Activated CD8-positive, alpha-beta T cell treated with anti-CD3 and anti-CD28 coated beads for 36 hours (primary cell): Measurements from ENCODE around the gene TNS3. TPM values are rescaled to one million over a fixed set of nuclear protein-coding genes. Genes with fewer than 3 reads are reported as not detected.

Experiments used
- ATAC-seq: fragments of 200-7000 bp; cut with Tn5 transposase; one replicate; pipeline ENCODE4 v1.10.0; 2021; ENCODE audit warnings: mild to moderate bottlenecking, moderate library complexity
- CTCF ChIA-PET: fragments of 350-600 bp; sonication (Branson Sonifier 250); formaldehyde crosslinking; loops from one replicate; lab custom pipeline; 2021; ENCODE audit warnings: antibody characterized with exemption; lab: Charles Lee
- POLR2A ChIA-PET: fragments of 350-600 bp; sonication (Branson Sonifier 250); formaldehyde crosslinking; loops from one replicate; lab custom pipeline; 2021; ENCODE audit warnings: antibody characterized with exemption; lab: Charles Lee
- DNase-seq: peaks from one replicate; pipeline ENCODE4 v3.0.0-alpha.2; 2020
- H3K27ac Mint-ChIP-seq: one replicate; pipeline ENCODE4 v1.8.0; 2021; ENCODE audit warnings: mild to moderate bottlenecking, mixed read lengths
- H3K27me3 Mint-ChIP-seq: one replicate; pipeline ENCODE4 v1.8.0; 2021; ENCODE audit warnings: mixed read lengths
- H3K36me3 Mint-ChIP-seq: one replicate; pipeline ENCODE4 v1.8.0; 2021; ENCODE audit warnings: low read depth, mixed read lengths
- H3K4me1 Mint-ChIP-seq: one replicate; pipeline ENCODE4 v1.8.0; 2021; ENCODE audit warnings: low read depth, mixed read lengths
- H3K4me3 Mint-ChIP-seq: one replicate; pipeline ENCODE4 v1.8.0; 2021; ENCODE audit warnings: mild to moderate bottlenecking, moderate library complexity, mixed read lengths
- H3K9me3 Mint-ChIP-seq: one replicate; pipeline ENCODE4 v1.8.0; 2021; ENCODE audit warnings: mixed read lengths
- CTCF ChIP-seq: fragments of 200-600 bp; IDR thresholded peaks from one replicate; pipeline ENCODE4 v1.8.0; 2022; ENCODE audit warnings: antibody characterized with exemption, mild to moderate bottlenecking
- intact Hi-C: fragments of 100-400 bp; cut with micrococcal nuclease; formaldehyde crosslinking; loops from one replicate; pipeline ENCODE4 v1.10.0; 2022
- total RNA-seq, 2 experiments: library from RNA; stranded (reverse); gene quantifications; one replicate each; pipeline ENCODE4 v1.2.3, GENCODE V29; 2021

Gene TNS3
- total RNA-seq, 2 experiments from 2014 or later: 0.04 to 0.16 TPM

GRCh38 chr7:47371733-47372368 lies 210.1 kb downstream of the TNS3 start:
- ChIA-PET POLR2A (no interaction called here), CTCF (no interaction called here)
- no peaks in the 10 kb centered on the region for H3K36me3 Mint-ChIP-seq
- no peaks in the 10 kb centered on the region for H3K4me1 Mint-ChIP-seq
- no peak for DNase-seq
- no peak overlapping the region for H3K27ac Mint-ChIP-seq
- H3K9me3 Mint-ChIP-seq: no peaks in the 10 kb centered on the region
- no peak for TF ChIP-seq CTCF
- intact Hi-C loops: no loop called here
- no peak overlapping the region for H3K4me3 Mint-ChIP-seq
- peaks cover 5% of the 10 kb centered on the region for H3K27me3 Mint-ChIP-seq
- no peak for ATAC-seq

- Mint-ChIP-seq H3K36me3 (no peaks in the 10 kb centered on the region), H3K9me3 (no peaks in the 10 kb centered on the region), H3K27ac (no peak overlapping the region), H3K4me3 (no peak overlapping the region), H3K27me3 (peaks cover 5% of the 10 kb centered on the region), H3K4me1 (no peaks in the 10 kb centered on the region)
- intact Hi-C loops: no loop called here
- DNase-seq: no peak
- ChIA-PET CTCF (no interaction called here), POLR2A (no interaction called here)
- no peak for TF ChIP-seq CTCF
- no peak for ATAC-seq
Measured at GRCh38 chr7:47371317-47371716, 210.6 kb downstream of the TNS3 start.

GRCh38 chr7:47370461-47371042 lies 211.4 kb downstream of the TNS3 start:
- DNase-seq (no peak), ATAC-seq (no peak)
- ChIA-PET CTCF (no interaction called here), POLR2A (no interaction called here)
- intact Hi-C loops: no loop called here
- Mint-ChIP-seq H3K4me1 (no peaks in the 10 kb centered on the region), H3K36me3 (no peaks in the 10 kb centered on the region), H3K4me3 (no peak overlapping the region), H3K27me3 (peaks cover 5% of the 10 kb centered on the region), H3K27ac (no peak overlapping the region), H3K9me3 (no peaks in the 10 kb centered on the region)
- TF ChIP-seq CTCF: no peak

GRCh38 chr7:47369736-47370135 lies 212.2 kb downstream of the TNS3 start:
- no peak for ATAC-seq
- no peak for TF ChIP-seq CTCF
- no peak for DNase-seq

GRCh38 chr7:47368190-47368812 lies 213.6 kb downstream of the TNS3 start:
- TF ChIP-seq CTCF: no peak
- H3K27ac Mint-ChIP-seq: no peak overlapping the region
- H3K4me3 Mint-ChIP-seq: no peak overlapping the region
- DNase-seq (no peak), ATAC-seq (no peak)
- no peaks in the 10 kb centered on the region for H3K9me3 Mint-ChIP-seq
- intact Hi-C loops: no loop called here
- CTCF ChIA-PET: no interaction called here
- POLR2A ChIA-PET: no interaction called here
- H3K4me1 Mint-ChIP-seq: no peaks in the 10 kb centered on the region
- no peaks in the 10 kb centered on the region for H3K36me3 Mint-ChIP-seq
- peaks cover 2% of the 10 kb centered on the region for H3K27me3 Mint-ChIP-seq

More at GRCh38 chr7:47369736-47370135, 212.2 kb downstream of the TNS3 start:
- POLR2A ChIA-PET: no interaction called here
- H3K4me3 Mint-ChIP-seq: no peak overlapping the region
- H3K27ac Mint-ChIP-seq: no peak overlapping the region
- H3K27me3 Mint-ChIP-seq: peaks cover 5% of the 10 kb centered on the region
- H3K4me1 Mint-ChIP-seq: no peaks in the 10 kb centered on the region
- no peaks in the 10 kb centered on the region for H3K9me3 Mint-ChIP-seq
- no peaks in the 10 kb centered on the region for H3K36me3 Mint-ChIP-seq
- CTCF ChIA-PET: no interaction called here
- intact Hi-C loops: no loop called here
